ENCODE results near the gene TMPRSS9. TPM values are rescaled to one million over a fixed set of nuclear protein-coding genes. Genes with fewer than 3 reads are reported as not detected.

Gene TMPRSS9
- under 1 TPM; 0.13 to 0.29 (median 0.26) TPM for polyA plus RNA-seq (ENCODE audit: insufficient read length in 4 of 4)

- no peak for DNase-seq (ENCODE audit: low read depth in 4 of 4, low spot score in 3 of 4)
Observed at GRCh38 chr19:2359992-2360685, at the start of gene TMPRSS9. TMPRSS9 (plus strand) TSS chr19:2360265; CDS start chr19:2389786, 29,521 bp downstream.

GRCh38 chr19:2311093-2311492, 49.0 kb upstream of the TMPRSS9 start:
- no peak for DNase-seq (ENCODE audit: low read depth in 4 of 4, low spot score in 3 of 4)

GRCh38 chr19:2312820-2313501, 47.1 kb upstream of the TMPRSS9 start:
- no peak for DNase-seq (ENCODE audit: low read depth in 4 of 4, low spot score in 3 of 4)

DNA sequence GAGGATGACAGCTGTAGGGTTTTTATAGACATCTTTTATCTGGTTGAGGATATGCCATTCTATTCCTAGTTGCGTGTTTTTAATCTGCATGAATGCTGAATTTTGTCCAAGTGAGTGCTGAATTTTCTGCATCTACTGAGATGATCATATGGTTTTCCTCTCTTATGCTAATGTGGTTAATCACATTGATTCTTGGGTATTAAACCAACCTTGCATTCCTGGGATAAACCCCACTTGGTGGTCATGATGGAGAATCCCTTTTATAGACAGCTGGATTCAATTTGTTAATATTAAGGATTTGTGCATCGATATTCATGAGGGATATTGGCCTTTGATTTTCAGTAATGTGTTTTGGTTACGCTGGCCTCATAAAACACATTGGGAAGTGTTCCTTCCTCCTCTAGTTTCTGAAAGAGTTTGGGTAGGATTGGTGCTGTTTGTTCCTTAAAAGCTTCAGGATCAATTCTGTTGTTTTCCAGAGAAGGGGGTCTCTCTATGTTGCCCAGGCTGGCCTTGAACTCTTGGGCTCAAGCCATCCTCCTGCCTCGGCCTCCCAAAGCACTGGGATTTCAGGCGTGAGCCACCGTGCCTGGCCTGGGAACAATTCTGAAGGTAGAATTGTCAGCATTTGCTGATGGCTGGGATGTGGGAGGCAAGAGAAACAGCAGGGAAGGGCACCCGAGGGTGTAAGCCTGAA, 44.8 kb upstream of the TMPRSS9 start:
- DNase-seq (ENCODE audit: low read depth in 4 of 4, low spot score in 3 of 4) = no peak

- DNase-seq (ENCODE audit: low read depth in 4 of 4, low spot score in 3 of 4) = no peak
Observed at GRCh38 chr19:2315818-2316353, 44.2 kb upstream of the TMPRSS9 start.

DNA sequence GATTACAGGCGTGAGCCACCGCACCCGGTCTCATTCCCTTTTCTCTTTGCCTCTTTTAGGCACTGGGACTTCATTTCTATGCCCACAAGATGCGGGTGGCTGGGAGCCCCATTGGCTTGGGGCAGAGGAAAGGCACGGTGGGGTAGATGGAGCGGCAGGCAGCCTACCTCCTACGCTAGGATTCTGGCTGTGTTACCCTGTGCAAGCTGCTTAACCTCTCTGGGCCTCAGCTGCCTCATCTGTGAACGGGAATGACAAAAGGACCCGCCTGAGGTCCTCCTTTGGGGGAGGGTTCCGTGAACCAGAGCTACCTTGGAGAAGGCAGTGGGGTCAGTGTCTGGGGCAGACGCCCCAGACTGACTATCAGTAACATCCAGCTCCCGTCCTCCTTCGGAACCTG, 42.8 kb upstream of the TMPRSS9 start:
- no peak for DNase-seq (ENCODE audit: low read depth in 4 of 4, low spot score in 3 of 4)

- no peak for DNase-seq (ENCODE audit: low read depth in 4 of 4, low spot score in 3 of 4)
Observed at GRCh38 chr19:2317756-2318155, 42.3 kb upstream of the TMPRSS9 start.

- no peak for DNase-seq (ENCODE audit: low read depth in 4 of 4, low spot score in 3 of 4)
Observed at GRCh38 chr19:2318923-2319322, 41.1 kb upstream of the TMPRSS9 start.

DNA sequence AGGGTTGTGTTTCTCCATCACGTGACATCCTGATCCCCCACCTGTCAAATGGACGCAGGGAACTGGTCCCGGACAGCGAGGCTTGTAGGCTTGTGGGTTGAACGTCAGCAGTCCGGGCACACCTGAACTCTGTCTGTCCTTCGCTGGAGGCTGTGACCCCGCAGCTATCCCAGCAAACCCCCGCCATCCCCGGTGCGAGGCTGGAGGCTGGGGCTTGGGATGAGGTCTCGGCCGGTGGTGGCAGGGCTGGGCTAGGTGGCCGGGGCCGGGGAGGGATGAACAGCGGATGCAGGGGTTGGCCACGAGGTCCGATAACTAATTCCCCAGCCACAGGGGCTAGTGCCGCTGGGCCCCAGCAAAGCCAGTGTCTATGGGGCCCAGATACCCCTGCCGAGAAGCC, 40.5 kb upstream of the TMPRSS9 start:
- DNase-seq (ENCODE audit: low read depth in 4 of 4, low spot score in 3 of 4) = no peak

DNA sequence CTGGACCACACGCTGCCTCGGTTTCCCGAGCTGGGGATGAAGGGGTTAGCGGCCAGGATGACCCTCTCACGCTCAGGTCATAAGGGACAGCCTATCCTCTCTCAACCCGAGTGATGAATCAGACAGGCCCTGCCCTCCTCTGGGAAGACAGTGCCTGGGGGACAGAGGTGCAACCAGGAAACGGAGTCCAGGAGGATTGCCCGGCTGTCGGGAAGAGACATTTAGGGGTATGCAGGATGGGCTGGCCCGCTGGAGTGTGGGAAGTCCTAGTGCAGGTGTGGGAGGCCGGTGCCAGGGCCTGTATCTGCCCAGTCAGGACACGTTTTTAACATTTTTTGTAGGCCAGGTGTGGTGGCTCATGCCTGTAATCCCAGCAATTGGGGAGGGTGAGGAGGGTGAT, 40.0 kb upstream of the TMPRSS9 start:
- DNase-seq (ENCODE audit: low read depth in 4 of 4, low spot score in 3 of 4) = no peak

GRCh38 chr19:2320939-2321338, 39.1 kb upstream of the TMPRSS9 start:
- DNase-seq (ENCODE audit: low read depth in 4 of 4, low spot score in 3 of 4) = no peak

DNA sequence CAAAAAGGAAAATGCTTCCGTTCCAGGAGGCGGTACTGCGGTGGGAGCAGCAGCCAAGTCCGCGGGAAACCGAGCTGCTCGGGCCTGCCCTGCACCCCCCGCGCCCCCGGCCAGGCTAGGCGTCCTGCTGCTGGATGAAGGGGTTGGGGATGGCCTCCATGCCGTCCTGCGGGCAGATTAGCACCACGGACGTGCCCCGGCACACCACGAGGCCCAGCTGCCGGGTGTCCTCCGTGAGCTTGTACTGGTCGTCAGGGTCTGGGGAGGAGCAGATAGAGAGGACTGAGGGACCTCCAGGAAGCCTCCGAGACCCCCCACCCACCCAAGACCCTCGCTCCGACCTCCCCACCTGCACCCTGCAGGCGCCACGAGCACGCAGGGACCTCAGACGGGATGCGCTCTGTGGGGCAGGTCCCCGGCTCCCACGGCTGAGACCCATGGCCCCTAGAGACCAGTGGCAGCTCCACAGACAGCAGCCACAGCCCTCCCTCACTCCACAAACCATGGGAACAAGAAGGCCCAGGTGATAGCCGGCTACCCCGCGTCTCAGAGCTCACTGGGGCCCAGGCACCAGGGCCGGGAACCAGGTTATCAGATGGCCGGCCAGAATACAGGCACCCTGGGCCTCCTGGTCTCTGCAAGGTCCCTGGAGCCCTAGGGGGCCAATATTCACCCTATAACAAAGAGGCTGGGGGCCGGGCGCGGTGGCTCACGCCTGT, 38.3 kb upstream of the TMPRSS9 start:
- DNase-seq (ENCODE audit: low read depth in 4 of 4, low spot score in 3 of 4) = no peak

GRCh38 chr19:2323707-2324106, 36.4 kb upstream of the TMPRSS9 start:
- DNase-seq (ENCODE audit: low read depth in 4 of 4, low spot score in 3 of 4) = no peak

DNA sequence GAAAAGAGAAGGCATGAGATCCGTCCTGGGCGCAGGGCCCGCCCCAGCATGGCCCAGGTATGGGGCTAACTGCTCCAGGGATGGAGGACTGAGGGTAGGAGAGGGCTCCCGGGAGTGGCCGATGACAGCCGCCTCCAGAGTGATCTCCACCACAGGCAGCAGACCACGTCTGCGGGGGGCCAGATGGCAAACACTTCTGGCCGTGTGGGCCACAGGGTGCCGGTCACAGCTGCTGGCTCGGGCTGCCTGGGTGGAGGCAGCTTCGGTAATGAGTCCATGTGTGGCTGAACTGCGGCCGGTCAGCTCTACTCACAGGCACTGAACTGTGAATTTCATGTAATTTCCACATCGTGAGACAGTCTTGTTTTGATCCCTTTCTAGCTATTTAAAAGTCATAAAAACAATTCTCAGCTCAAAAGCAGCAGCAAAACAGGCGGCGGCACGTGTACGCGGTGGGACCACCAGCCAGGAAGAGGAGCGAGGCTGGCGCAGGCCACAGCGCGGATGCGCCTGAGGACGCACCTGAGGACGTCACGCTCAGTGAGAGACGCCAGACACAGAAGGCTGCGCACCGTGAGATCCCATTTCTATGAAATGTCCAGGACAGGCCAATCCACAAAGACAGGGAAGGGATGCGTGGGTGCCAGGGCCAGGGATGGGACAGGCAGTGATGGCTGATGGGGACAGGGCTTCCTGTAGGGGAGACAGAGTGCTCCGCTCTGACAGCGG, 35.7 kb upstream of the TMPRSS9 start:
- no peak for DNase-seq (ENCODE audit: low read depth in 4 of 4, low spot score in 3 of 4)

GRCh38 chr19:2325281-2326046, 34.6 kb upstream of the TMPRSS9 start:
- DNase-seq (ENCODE audit: low read depth in 4 of 4, low spot score in 3 of 4) = no peak

GRCh38 chr19:2326699-2327360, 33.2 kb upstream of the TMPRSS9 start:
- DNase-seq (ENCODE audit: low read depth in 4 of 4, low spot score in 3 of 4) = no peak

GRCh38 chr19:2327773-2328400, 32.2 kb upstream of the TMPRSS9 start:
- no peak for DNase-seq (ENCODE audit: low read depth in 4 of 4, low spot score in 3 of 4)

GRCh38 chr19:2328401-2329148, 31.5 kb upstream of the TMPRSS9 start, which contains the start of the genes LSM7 and SPPL2B:
LSM7 (minus strand) TSS chr19:2328586; CDS start chr19:2328566, 20 bp downstream.
SPPL2B (plus strand) TSS chr19:2328684; CDS start chr19:2328710, 26 bp downstream.
- DNase-seq (ENCODE audit: low read depth in 4 of 4, low spot score in 3 of 4) = peak; percentile 83 to 89 (median 85)

Data from right renal pelvis (tissue), 4 donors.